NCI-H2196 treated with DMSO at 0.1 percent for 48 hours (cell line): ENCODE data around the gene MYBBP1A.

Experiments
- DNase-seq: peaks from one replicate; lab custom pipeline; 2025; ENCODE audit not compliant: unreplicated experiment; lab: John Stamatoyannopoulos, UW

MYBBP1A gene

DNA sequence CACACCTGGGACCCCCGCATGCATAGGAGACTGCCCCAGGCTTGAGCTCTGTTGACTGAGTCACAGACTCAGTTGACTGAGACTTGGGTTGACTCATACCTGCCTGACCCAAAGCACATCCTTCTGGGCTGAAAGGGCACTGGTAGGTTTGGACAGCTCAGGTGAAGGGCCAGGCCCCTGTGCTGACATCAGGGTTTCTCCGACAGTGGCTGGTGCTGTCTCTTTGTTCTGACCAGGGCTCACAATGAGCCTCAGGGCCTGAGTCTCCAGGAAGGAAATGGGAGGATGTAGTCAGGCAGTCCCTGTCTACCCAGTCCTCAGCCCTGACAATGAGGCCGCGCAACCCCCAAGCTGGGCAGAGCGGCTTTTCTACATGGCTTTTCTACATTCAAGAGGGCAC is 50.0 kb downstream of the MYBBP1A start:
- no peak for DNase-seq

DNA sequence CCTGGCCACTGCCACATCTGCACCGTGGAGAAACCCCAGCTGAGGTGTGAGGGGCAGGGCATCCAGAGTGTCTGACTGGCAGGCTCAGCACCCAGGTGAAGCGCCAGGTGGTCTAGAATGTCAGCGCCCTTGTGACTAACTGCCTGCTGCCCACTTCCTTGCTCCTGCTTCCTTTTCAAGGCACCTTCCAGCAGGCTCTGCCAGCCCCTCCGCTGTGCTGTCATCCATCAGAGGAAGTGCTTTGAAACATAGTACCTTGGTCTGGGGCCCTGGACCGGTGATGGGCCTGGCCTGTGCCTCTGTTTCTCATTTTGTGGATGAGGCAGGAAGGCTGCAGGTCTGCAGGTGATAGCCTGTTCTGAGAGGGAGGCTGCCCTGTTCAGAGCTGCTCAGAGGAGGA is 51.0 kb downstream of the MYBBP1A start:
- DNase-seq: no peak

DNA sequence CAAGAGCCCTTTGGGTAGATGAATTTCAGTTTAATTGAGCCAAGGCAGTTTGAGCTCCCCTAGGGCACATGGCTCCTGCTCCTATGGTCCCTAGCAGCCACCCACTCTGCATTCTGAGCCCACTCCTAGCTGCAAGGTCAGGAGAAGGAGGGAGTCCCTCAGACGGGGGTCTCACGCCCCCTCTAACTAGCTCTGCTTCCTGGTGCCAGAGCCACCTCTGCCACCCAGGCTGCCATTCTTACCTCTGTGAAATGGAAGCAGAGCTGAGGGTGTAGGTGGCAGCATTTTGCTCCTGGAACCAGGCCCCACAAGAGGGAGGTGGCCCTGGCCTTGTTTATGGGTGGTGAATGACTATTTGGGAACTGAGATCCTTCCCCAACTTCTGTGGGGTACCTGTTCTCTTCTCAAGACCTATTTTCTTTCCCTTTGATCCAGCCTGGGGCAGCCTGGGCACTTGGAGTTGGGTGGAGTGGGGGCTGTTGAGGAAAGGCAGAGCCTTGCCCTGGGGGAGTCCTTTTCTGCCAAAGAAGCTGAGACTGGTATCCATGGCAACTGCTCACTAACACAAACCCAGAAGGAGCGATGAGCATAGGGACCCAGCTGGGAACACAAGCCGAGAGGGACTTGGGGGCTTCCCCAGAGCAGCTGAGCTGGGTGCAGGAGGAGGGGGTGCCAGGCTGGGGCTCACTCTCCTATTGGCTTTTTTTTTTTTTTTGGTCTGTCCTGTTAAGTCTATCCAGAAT is 51.7 kb downstream of the MYBBP1A start:
- DNase-seq: no peak

DNA sequence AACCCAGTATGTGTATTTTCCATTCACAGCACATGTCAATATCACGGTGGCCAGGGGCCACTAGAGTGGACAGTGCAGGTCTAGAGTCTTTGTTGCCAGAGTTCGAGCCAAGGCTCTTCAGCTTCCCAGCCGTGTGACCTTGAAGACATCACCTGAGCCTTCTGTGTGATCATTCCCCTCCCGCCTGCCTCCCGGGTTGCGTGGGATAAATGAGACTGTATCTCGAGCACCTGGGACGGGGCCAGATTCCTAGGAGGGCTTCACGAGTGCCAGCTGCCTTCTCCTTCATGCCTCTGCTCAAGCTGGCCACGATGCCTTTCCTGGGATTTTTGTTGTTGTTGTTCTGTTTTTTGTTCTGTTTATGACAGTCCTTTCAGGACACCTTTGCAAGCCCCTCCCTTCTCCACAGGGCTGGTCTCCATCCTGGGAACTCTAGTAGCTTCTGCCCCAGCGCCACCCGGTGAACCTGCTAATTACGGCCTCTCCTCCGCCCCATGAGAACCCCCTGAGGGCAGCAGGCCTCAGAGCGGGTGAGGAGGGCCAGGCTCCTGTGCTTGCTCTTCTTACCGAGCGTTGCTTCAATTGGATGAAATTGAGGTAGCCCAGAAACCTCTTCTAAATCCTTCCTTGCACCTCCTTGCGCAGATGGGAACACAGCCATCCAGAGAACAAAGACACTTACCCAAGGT is 52.6 kb downstream of the MYBBP1A start:
- DNase-seq: no peak

GRCh38 chr17:4501295-4501949 is 53.8 kb downstream of the MYBBP1A start:
- DNase-seq: no peak

DNA sequence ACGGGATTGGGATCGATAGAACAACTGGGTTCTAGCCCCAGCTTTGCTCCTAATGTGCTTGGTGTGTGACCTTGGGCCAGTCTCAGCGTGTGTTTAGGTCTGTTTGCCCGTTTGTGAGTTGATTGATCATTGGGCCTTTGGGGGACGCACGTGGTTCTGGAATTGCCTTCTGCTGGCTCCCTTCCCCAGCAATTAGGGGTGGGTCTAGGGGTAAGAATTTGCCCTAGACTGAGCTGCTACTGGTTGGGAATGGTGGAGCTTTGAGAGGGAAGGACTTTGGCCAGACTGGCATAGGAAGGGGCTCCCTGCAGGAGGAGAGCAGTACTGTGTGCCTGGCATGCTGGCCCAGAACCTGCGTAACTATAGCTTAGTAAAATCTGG is 55.0 kb downstream of the MYBBP1A start:
- no peak for DNase-seq

DNA sequence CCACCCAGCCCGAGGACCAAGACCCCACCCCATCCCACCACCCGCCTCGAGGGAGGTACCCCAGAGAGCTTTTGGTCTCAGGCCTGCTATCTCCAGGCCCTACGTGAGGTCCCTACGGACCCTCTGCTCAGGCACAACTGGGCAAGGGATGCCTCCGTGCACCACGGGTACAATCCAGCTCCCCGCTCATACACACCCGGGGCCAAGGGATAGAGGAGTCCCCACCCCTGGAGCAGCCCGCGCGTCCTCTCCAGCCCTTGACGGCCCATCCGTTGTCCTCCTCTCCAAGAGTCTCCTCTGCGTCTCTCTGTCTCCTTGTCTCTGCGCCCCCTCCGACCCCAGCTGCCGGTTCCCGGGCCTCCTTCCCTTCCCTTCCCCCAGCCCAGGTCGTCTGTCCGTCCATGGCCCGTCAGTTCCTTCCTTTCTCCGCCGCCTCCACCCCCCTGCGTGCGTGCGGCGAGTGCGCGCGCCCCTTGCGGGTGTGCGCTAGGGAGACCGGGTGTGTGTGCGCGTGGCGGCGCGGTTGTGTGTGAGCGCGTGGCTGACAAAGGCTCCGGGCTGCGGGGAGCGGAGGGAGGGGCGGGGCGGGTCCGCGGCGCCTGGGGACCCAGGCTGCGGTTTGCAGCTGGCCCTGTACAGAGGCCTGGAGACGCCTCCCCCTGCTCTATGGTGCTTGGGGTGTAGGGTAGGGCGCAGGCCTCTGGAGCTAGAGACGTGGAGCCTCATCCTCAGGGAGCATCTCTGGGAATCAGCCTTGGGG is 55.6 kb downstream of the MYBBP1A start:
- DNase-seq: no peak

DNA sequence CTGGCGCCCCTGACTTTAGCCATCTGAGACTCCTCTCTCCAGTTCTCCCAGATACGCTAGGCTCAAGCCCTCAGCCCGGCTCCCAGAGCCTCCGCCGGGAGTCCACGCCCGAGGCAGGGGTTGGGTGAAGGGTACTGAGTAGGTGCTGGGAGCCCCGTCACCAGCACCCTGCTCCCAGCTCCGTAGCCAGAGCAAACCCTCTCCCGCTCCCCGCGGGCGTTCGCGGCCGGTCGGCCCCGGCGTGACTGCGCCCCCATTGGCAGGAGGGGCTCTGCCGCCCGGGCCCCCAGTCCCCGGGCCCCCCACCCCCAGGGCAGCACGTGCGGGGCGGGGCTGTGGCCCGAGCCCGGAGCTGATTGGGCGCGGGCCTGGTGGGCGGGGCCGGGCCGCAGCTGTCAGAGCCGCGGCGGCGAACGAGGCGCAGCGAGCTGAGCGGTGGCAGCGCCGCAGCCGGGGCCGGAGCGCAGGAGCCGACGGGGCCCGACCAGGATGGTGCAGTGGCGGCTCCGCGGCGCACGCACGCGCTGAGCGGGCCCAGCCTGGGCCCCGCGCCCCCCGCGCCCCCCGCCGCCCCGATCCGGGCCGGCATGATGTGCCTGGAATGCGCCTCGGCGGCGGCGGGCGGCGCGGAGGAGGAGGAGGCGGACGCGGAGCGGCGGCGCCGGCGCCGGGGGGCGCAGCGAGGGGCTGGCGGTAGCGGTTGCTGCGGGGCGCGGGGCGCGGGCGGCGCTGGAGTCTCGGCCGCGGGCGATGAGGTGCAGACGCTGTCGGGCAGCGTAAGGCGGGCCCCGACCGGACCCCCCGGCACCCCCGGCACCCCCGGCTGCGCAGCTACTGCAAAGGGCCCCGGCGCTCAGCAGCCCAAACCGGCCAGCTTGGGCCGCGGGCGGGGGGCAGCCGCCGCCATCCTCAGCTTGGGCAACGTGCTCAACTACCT is 56.5 kb downstream of the MYBBP1A start, which contains the start of gene SPNS2:
Gene SPNS2 (plus strand): TSS at position 421 of the 937 bp plus-strand sequence. CDS start 167 bp downstream, at position 588.
- peak; percentile 22 for DNase-seq

DNA sequence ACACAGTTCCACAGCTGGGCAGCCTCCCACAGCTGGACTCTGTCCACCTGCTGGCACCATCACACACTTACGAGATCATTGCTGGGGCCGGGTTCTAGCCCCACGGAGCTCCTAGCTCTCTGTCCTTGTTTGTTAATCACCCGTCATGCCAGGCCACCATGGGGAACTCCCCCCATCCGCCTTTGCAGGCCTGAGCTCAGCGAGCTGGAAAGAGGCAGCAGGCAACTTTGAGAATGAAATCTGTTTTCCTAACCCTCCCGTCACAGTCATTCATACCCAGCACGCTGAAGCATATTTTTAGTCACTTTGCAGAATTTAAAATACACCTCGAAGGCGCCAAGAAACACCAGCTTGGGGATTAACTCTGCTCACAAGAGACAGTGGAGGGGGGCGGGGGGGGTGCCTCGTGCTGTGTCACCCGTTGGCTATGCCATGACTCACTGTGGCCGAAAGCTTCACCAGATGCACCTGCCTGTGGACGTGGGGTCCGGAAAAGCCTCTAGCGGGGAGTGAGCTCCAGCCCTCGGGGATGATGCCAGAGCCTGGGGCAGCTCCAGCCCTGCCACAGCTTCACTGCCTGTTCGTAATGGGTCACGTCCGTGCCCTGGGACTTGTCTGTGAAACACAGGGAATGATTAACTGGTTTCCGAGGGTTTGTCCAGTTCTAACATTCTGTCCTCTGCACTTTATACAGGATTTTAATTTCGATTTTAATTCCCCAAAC is 57.9 kb downstream of the MYBBP1A start:
- no peak for DNase-seq

DNA sequence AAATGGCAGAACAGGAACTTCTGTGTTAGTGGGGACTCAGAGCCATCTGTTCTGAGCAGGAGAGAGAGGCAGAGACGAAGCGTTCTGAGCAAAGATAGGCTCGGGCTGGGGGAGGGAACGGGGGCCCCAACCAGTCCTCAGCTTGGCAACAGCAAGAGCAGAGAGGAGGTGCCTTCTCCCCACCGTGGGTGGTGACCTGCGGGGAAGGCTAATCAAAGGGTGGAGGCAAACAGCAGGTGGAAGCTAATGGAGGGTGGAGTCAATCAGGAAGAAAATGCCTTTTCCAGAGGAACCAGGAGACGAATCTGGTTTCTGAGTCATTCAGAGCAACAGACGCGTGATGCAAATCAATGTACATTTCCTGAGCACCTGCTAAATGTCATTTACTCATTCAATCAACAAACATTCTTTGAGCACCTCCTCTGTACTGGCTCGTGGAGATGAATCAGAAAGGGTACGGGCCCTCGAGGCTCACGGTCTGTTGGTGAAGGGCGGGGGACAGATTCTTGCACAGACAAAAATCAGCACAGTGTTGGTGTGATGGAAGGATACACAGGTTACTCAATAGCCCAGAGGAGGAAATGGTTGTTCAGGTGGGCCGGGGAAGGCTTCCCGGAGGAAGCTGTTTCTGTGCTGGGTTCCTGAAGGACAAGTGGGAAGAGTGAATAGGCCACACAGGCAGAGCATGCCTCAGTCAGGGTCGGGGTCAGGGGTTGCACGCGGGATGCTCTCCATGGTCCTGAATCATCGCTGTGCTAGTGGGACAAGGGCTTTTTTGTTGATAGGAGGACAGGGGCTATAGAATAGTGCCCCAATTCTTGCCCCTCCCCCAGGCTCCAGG is 62.2 kb downstream of the MYBBP1A start:
- DNase-seq: no peak

DNA sequence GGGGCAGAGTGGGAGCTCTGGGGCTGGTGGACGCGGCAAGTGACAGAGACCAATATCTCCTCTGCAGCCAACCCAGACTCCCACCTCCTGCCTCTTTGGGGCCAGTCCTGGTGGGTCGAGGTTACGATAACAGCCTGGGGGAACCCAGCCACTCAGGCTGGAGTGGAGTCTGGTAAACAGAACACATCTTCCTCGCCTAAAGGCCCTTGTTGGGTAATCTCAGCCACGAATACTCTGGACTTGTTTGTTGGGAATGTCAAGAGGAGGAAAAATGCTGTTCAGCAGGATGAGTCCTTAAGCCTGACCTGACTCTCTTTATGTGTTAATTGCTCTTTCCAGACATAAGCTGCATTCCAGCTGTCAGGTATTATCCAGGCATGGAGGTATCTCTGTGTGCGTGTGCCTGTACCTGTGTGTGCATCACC is 64.5 kb downstream of the MYBBP1A start:
- DNase-seq: no peak

DNA sequence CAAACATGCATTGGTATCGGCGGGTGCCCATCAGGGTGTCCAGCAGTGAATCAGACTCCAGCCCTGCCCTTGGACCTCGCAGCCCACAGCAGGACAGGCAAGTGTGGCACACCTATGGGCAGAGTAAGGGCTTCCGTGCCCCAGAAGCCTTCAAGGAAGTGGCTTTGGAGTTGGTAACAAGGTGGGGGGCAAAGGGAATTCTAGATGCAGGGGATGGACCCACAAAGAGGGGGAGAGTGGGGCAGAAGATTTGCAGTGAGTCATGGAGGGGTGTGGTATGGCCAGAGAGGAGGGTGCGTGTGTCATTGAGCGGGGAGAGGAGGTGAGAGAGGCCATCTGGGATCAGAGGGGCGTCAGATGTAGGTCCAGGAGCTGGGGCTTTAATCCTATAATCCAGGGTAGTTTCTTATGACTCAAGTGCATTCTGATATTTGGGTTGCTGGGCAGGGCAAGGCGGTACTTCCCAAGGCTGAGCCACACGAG is 65.0 kb downstream of the MYBBP1A start:
- no peak for DNase-seq

- no peak for DNase-seq
Measured at GRCh38 chr17:4488989-4489595, 66.1 kb downstream of the MYBBP1A start.
